Liver (tissue), 9 donors: Measurements from ENCODE around the gene DTNB. TPM values are rescaled to one million over a fixed set of nuclear protein-coding genes. Genes with fewer than 3 reads are reported as not detected.

Experiments
- DNase-seq: peaks from one replicate; pipeline ENCODE4 v3.0.0-alpha.2; 2017; ENCODE audit warnings: low spot score
- H3K27ac ChIP-seq, 2 donors: one replicate each; pipeline ENCODE4 v1.7.0; 2013; ENCODE audit warnings: inconsistent platforms in 2 of 2, low read length in 2 of 2, control low read depth in 1 of 2, low read depth in 1 of 2, mild to moderate bottlenecking in 1 of 2
- H3K27me3 ChIP-seq, 4 donors: one replicate each; pipeline versions ENCODE4 v1.6.1 to v1.7.0; 2013; ENCODE audit warnings: low read length in 3 of 4, inconsistent platforms in 1 of 4, mild to moderate bottlenecking in 1 of 4, moderate library complexity in 1 of 4; ENCODE audit not compliant: control insufficient read depth in 4 of 4, insufficient read depth in 4 of 4
- H3K36me3 ChIP-seq, 4 donors: one replicate each; pipeline versions ENCODE4 v1.6.1 to v1.7.0; 2013; ENCODE audit warnings: low read length in 3 of 4, mild to moderate bottlenecking in 3 of 4, low read depth in 1 of 4, moderate library complexity in 1 of 4; ENCODE audit not compliant: control insufficient read depth in 4 of 4, insufficient read depth in 3 of 4
- H3K4me1 ChIP-seq, 4 donors: one replicate each; pipeline versions ENCODE4 v1.6.1 to v1.7.0; 2013; ENCODE audit warnings: low read length in 3 of 4, mild to moderate bottlenecking in 3 of 4, moderate library complexity in 1 of 4; ENCODE audit not compliant: control insufficient read depth in 4 of 4, insufficient read depth in 4 of 4
- H3K4me3 ChIP-seq, 3 donors: one replicate each; pipeline versions ENCODE4 v1.6.1 to v1.7.0; 2013; ENCODE audit warnings: low read length in 3 of 3, control low read depth in 1 of 3, low read depth in 1 of 3, mild to moderate bottlenecking in 1 of 3
- H3K9ac ChIP-seq, 2 donors: one replicate each; pipeline ENCODE4 v1.7.0; 2013; ENCODE audit warnings: low read length in 2 of 2, mild to moderate bottlenecking in 2 of 2, moderate library complexity in 2 of 2, control low read depth in 1 of 2, low read depth in 1 of 2
- H3K9me3 ChIP-seq, 4 donors: one replicate each; pipeline versions ENCODE4 v1.6.1 to v1.7.0; 2013; ENCODE audit warnings: low read length in 3 of 4; ENCODE audit not compliant: control insufficient read depth in 4 of 4
- FOXA1 ChIP-seq: IDR thresholded peaks from 2 replicates; pipeline ENCODE4 v1.6.1; 2016; ENCODE audit warnings: antibody characterized with exemption
- GABPA ChIP-seq, 2 donors: IDR thresholded peaks in 1 of 2; conservative IDR thresholded peaks in 1 of 2; 2 replicates each; pipeline ENCODE4 v1.6.1; 2016; ENCODE audit warnings: antibody characterized with exemption in 2 of 2, mild to moderate bottlenecking in 1 of 2, moderate library complexity in 1 of 2
- HNF4A ChIP-seq, 2 donors: conservative IDR thresholded peaks; 2 replicates each; pipeline ENCODE4 v1.6.1; 2016; ENCODE audit warnings: antibody characterized with exemption in 2 of 2, mild to moderate bottlenecking in 2 of 2
- JUND ChIP-seq, 2 donors: IDR thresholded peaks; 2 replicates each; pipeline ENCODE4 v1.6.1; 2016; ENCODE audit warnings: antibody characterized with exemption in 2 of 2
- NR2F2 ChIP-seq: IDR thresholded peaks from 2 replicates; pipeline ENCODE4 v1.6.1; 2016; ENCODE audit warnings: antibody characterized with exemption
- RAD21 ChIP-seq, 2 donors: IDR thresholded peaks; 2 replicates each; pipeline ENCODE4 v1.6.1; 2016; ENCODE audit warnings: antibody characterized with exemption in 2 of 2, mild to moderate bottlenecking in 2 of 2
- RXRA ChIP-seq, 2 donors: IDR thresholded peaks; 2 replicates each; pipeline ENCODE4 v1.6.1; 2017 to 2018; ENCODE audit warnings: antibody characterized with exemption in 2 of 2, mild to moderate bottlenecking in 1 of 2
- SP1 ChIP-seq: IDR thresholded peaks from 2 replicates; pipeline ENCODE4 v1.6.1; 2018; ENCODE audit warnings: antibody characterized with exemption, mild to moderate bottlenecking
- TAF1 ChIP-seq: conservative IDR thresholded peaks from 2 replicates; pipeline ENCODE4 v1.6.1; 2016; ENCODE audit warnings: antibody characterized with exemption, mild to moderate bottlenecking
- YY1 ChIP-seq: IDR thresholded peaks from 2 replicates; pipeline ENCODE4 v1.6.1; 2016; ENCODE audit warnings: antibody characterized with exemption, mild to moderate bottlenecking
- WGBS: extraction: QIAGEN DNeasy Blood & Tissue Kit; methylation state at CpG from one replicate; pipeline ENCODE4 v1.1.7; 2013; 5-methylcytosine and 5-hydroxymethylcytosine counted together
- polyA plus RNA-seq, 2 donors: library from polyadenylated mRNA; stranded (reverse) in 1 of 2; unstranded in 1 of 2; fragments of 200-250 nt in 1 of 2; fragments of >200 nt in 1 of 2; fragmentation: Nextera tagmentation in 1 of 2; extraction: Ambion mirVana in 1 of 2; gene quantifications; one replicate each; pipeline versions ENCODE4 v1.2.1 to v1.2.3, GENCODE V29; 2013 to 2015
- total RNA-seq, 2 donors: library from RNA; depleted of rRNA; stranded (reverse); fragments of >200 nt; gene quantifications; one replicate each; pipeline ENCODE4 v1.2.3, GENCODE V29; 2014
- TF ChIP-seq, protein P1 (sequence below): IDR thresholded peaks from 2 replicates; pipeline ENCODE4 v1.6.1; 2016; ENCODE audit warnings: antibody characterized with exemption
- TF ChIP-seq, protein P2 (sequence below): IDR thresholded peaks from 2 replicates; pipeline ENCODE4 v1.6.1; 2016; ENCODE audit warnings: antibody characterized with exemption, mild to moderate bottlenecking
- TF ChIP-seq, protein P3 (sequence below): IDR thresholded peaks from 2 replicates; pipeline ENCODE4 v1.6.1; 2016; ENCODE audit warnings: antibody characterized with exemption
- TF ChIP-seq, protein P4 (sequence below): fragments of 150-350 bp; IDR thresholded peaks from 2 replicates; pipeline ENCODE4 v1.5.1; 2017; ENCODE audit warnings: improper control_type of control experiment, low read depth, low read length; ENCODE audit not compliant: missing input control
- TF ChIP-seq, protein P5 (sequence below): IDR thresholded peaks from 2 replicates; pipeline ENCODE4 v1.6.1; 2016; ENCODE audit warnings: antibody characterized with exemption
- donor health status: healthy.
- donor health status: healthy.
- donor health status: healthy.
- donor health status: healthy.
- donor health status: healthy.

DTNB gene
- total and polyA plus RNA-seq, 4 donors, result 3.3 to 10.5 (median 6.4) TPM

DNA sequence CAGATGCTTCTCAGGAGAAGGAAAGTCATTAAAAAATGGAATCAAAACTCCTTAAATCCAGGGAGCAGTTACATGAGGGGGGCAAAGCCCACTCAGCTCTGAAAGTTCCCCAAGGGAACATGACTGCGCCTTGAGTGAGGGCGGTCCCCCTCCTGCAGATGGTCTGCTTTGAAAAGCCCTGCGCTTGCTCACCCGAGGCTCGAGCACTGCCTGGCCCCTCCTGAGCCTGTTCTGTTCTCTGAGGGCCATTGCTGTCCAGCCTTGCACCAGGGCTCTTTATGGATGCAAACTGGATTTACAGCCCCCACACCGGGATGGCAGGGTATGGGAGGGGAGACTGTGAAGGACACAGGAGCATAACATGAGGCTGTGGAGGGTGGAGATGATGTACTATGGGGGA is 293.8 kb downstream of the DTNB start:
- Histone ChIP-seq H3K4me3 (no peak overlapping the region), H3K27ac (no peak overlapping the region), H3K9ac (no peak overlapping the region), H3K27me3 (no peaks in the 10 kb centered on the region), H3K4me1 (peaks cover 0 to 11% (median 6%) of the 10 kb centered on the region in 4 donors), H3K36me3 (no peaks in the 10 kb centered on the region), H3K9me3 (no peaks in the 10 kb centered on the region)
- peak; percentile 27 for DNase-seq
- no peak for TF ChIP-seq TAF1
- TF ChIP-seq, protein P1, sequence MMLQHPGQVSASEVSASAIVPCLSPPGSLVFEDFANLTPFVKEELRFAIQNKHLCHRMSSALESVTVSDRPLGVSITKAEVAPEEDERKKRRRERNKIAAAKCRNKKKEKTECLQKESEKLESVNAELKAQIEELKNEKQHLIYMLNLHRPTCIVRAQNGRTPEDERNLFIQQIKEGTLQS, result no peak
- TF ChIP-seq, protein P2, sequence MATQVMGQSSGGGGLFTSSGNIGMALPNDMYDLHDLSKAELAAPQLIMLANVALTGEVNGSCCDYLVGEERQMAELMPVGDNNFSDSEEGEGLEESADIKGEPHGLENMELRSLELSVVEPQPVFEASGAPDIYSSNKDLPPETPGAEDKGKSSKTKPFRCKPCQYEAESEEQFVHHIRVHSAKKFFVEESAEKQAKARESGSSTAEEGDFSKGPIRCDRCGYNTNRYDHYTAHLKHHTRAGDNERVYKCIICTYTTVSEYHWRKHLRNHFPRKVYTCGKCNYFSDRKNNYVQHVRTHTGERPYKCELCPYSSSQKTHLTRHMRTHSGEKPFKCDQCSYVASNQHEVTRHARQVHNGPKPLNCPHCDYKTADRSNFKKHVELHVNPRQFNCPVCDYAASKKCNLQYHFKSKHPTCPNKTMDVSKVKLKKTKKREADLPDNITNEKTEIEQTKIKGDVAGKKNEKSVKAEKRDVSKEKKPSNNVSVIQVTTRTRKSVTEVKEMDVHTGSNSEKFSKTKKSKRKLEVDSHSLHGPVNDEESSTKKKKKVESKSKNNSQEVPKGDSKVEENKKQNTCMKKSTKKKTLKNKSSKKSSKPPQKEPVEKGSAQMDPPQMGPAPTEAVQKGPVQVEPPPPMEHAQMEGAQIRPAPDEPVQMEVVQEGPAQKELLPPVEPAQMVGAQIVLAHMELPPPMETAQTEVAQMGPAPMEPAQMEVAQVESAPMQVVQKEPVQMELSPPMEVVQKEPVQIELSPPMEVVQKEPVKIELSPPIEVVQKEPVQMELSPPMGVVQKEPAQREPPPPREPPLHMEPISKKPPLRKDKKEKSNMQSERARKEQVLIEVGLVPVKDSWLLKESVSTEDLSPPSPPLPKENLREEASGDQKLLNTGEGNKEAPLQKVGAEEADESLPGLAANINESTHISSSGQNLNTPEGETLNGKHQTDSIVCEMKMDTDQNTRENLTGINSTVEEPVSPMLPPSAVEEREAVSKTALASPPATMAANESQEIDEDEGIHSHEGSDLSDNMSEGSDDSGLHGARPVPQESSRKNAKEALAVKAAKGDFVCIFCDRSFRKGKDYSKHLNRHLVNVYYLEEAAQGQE, result no peak
- TF ChIP-seq, protein P3, sequence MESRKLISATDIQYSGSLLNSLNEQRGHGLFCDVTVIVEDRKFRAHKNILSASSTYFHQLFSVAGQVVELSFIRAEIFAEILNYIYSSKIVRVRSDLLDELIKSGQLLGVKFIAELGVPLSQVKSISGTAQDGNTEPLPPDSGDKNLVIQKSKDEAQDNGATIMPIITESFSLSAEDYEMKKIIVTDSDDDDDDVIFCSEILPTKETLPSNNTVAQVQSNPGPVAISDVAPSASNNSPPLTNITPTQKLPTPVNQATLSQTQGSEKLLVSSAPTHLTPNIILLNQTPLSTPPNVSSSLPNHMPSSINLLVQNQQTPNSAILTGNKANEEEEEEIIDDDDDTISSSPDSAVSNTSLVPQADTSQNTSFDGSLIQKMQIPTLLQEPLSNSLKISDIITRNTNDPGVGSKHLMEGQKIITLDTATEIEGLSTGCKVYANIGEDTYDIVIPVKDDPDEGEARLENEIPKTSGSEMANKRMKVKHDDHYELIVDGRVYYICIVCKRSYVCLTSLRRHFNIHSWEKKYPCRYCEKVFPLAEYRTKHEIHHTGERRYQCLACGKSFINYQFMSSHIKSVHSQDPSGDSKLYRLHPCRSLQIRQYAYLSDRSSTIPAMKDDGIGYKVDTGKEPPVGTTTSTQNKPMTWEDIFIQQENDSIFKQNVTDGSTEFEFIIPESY, result no peak
- TF ChIP-seq, protein P4, sequence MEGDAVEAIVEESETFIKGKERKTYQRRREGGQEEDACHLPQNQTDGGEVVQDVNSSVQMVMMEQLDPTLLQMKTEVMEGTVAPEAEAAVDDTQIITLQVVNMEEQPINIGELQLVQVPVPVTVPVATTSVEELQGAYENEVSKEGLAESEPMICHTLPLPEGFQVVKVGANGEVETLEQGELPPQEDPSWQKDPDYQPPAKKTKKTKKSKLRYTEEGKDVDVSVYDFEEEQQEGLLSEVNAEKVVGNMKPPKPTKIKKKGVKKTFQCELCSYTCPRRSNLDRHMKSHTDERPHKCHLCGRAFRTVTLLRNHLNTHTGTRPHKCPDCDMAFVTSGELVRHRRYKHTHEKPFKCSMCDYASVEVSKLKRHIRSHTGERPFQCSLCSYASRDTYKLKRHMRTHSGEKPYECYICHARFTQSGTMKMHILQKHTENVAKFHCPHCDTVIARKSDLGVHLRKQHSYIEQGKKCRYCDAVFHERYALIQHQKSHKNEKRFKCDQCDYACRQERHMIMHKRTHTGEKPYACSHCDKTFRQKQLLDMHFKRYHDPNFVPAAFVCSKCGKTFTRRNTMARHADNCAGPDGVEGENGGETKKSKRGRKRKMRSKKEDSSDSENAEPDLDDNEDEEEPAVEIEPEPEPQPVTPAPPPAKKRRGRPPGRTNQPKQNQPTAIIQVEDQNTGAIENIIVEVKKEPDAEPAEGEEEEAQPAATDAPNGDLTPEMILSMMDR, result no peak
- TF ChIP-seq, protein P5, sequence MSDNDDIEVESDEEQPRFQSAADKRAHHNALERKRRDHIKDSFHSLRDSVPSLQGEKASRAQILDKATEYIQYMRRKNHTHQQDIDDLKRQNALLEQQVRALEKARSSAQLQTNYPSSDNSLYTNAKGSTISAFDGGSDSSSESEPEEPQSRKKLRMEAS, result no peak
- WGBS, result 98% methylated on average over 6 of the region's 6 CpGs

DNA sequence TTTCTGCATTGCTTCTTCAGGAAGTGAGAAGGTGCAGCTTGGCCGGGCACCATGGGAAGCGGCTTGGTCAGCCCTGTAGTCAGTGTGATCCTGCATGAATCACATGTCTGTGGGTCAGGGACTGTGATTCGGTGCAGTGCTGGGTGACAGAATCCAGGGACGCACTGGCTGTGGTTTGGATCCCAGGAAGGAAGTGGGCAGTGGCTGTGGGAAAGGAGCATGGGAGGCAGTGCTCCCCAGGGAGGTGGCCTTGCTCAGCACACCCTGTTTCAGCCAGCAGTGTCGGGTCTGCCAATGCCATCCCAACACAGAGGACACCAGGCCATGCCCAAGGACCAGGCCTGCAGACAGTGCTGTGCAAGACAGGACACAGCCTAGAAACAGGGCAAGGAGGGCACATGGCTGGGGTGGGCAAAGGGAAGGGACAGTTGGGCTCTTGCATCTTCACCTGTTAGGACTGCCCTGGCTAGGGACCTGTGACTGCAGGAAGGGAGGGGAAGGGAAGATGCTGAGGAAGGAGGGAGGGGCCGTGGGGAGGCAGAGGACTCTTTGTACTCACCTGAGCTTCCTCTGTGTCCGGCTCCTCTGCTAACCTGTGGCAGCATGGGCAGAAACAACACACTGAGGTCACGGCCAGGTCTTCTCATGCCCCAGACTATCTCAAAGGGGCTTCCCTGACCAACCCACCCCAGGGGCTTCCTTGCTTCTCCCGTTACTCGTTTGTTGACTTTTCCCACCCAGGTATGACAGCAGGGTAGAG is 294.5 kb downstream of the DTNB start:
- Histone ChIP-seq H3K27ac (no peak overlapping the region), H3K4me1 (peaks cover 0 to 11% (median 6%) of the 10 kb centered on the region in 4 donors), H3K4me3 (no peak overlapping the region), H3K27me3 (no peaks in the 10 kb centered on the region), H3K9me3 (no peaks in the 10 kb centered on the region), H3K36me3 (no peaks in the 10 kb centered on the region), H3K9ac (no peak overlapping the region)
- DNase-seq, result peak; percentile 32
- 92% methylated on average over 10 of the region's 10 CpGs for WGBS
- TF ChIP-seq RAD21 (IDR thresholded peaks at IDR 0.05) (no peak), FOXA1 (no peak), JUND (IDR thresholded peaks at IDR 0.05) (no peak), RXRA (IDR thresholded peaks at IDR 0.05) (no peak), GABPA (IDR thresholded peaks at IDR 0.05 in 1 of 2, conservative IDR thresholded peaks at IDR 0.05 in 1 of 2) (no peak), NR2F2 (no peak), HNF4A (conservative IDR thresholded peaks at IDR 0.05) (no peak), TAF1 (no peak), SP1 (no peak), YY1 (no peak)
- TF ChIP-seq, protein P1, result no peak
- TF ChIP-seq, protein P2, result no peak
- TF ChIP-seq, protein P3, result no peak
